Measurements from ENCODE around the gene CD180.

Gene CD180

GRCh38 chr5:67198917-67199316, 2.3 kb upstream of the CD180 start:
- TF ChIP-seq CTCF (IDR thresholded peaks at IDR 0.05; ENCODE audit: low read depth, low read length, missing control alignments): no peak
- DNase-seq (ENCODE audit: extremely low read depth, low read depth): no peak
- no peak overlapping the region for H3K4me3 ChIP-seq (replicated peaks; ENCODE audit: low read depth, low read length)

- TF ChIP-seq CTCF (IDR thresholded peaks at IDR 0.05; ENCODE audit: low read depth, low read length, missing control alignments): no peak
- DNase-seq (ENCODE audit: extremely low read depth, low read depth): no peak
- no peak overlapping the region for H3K4me3 ChIP-seq (replicated peaks; ENCODE audit: low read depth, low read length)
These were observed 937 bp upstream of the CD180 start for GRCh38 chr5:67197536-67197935.

- TF ChIP-seq CTCF (IDR thresholded peaks at IDR 0.05; ENCODE audit: low read depth, low read length, missing control alignments): no peak
- no peak overlapping the region for H3K4me3 ChIP-seq (replicated peaks; ENCODE audit: low read depth, low read length)
- DNase-seq (ENCODE audit: extremely low read depth, low read depth): no peak
These were observed 958 bp downstream of the CD180 start for GRCh38 chr5:67195406-67196275.

- no peak for DNase-seq (ENCODE audit: extremely low read depth, low read depth)
- no peak for TF ChIP-seq CTCF (IDR thresholded peaks at IDR 0.05; ENCODE audit: low read depth, low read length, missing control alignments)
- no peak overlapping the region for H3K4me3 ChIP-seq (replicated peaks; ENCODE audit: low read depth, low read length)
These were observed 2.4 kb downstream of the CD180 start for GRCh38 chr5:67194166-67194565.

GRCh38 chr5:67193439-67193807, 3.2 kb downstream of the CD180 start:
- DNase-seq (ENCODE audit: extremely low read depth, low read depth): no peak
- TF ChIP-seq CTCF (IDR thresholded peaks at IDR 0.05; ENCODE audit: low read depth, low read length, missing control alignments): no peak
- no peak overlapping the region for H3K4me3 ChIP-seq (replicated peaks; ENCODE audit: low read depth, low read length)

- no peak overlapping the region for H3K4me3 ChIP-seq (replicated peaks; ENCODE audit: low read depth, low read length)
- DNase-seq (ENCODE audit: extremely low read depth, low read depth): no peak
- no peak for TF ChIP-seq CTCF (IDR thresholded peaks at IDR 0.05; ENCODE audit: low read depth, low read length, missing control alignments)
These were observed 3.7 kb downstream of the CD180 start for GRCh38 chr5:67192719-67193438.
